Posterior vena cava (tissue), 2 donors: Measurements from ENCODE around the gene KDSR. TPM values are rescaled to one million over a fixed set of nuclear protein-coding genes. Genes with fewer than 3 reads are reported as not detected.

Experiments used
- DNase-seq: peaks from one replicate; pipeline ENCODE4 v3.0.0-alpha.2; 2020; ENCODE audit warnings: low spot score
- intact Hi-C, 2 donors: fragments of 100-400 bp; cut with DNase I; formaldehyde crosslinking; loops; one replicate each; pipeline versions ENCODE4 v1.14.1 to v1.14.2; 2022 to 2023
- total RNA-seq, 2 donors: library from RNA; stranded (reverse); fragmentation: NEBNext Ultra II Directional; extraction: Animal tissue kit (Norgen Biotek cat#: 25700); gene quantifications; one replicate each; pipeline ENCODE4 v1.2.1, GENCODE V29; 2021
- donor health status: DM: yes; HTN: yes; CAD: no.
- donor health status: DM: yes; HTN: yes; CAD: no.

KDSR gene
- total RNA-seq, 2 donors from 2014 or later: 54.2 to 78.7 TPM

GRCh38 chr18:63292831-63293683 lies 73.9 kb downstream of the KDSR start:
- intact Hi-C loops: no loop called here
- no peak for DNase-seq

DNA sequence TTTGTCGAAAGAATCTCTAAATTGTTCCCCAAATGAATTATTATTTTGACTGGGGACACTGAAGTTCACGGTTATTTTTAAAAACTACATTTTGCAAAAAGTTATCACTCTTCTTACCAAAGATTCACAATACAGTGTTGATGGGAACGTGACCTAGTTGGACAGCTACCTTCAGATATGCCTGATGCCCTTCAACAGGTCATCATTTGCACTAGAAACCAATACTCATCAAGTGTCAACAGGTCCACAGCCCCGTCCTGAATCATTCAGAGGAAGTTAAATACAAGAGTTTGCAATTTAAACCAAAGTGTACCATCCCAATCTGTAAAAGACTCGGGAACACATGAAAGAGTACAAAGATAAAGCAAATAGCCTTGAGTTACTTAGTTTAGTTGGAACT lies 75.7 kb downstream of the KDSR start:
- intact Hi-C loops: no loop called here
- no peak for DNase-seq

- intact Hi-C loops: no loop called here
- no peak for DNase-seq
These were observed 76.2 kb downstream of the KDSR start for GRCh38 chr18:63290821-63291200.

GRCh38 chr18:63290166-63290820 lies 76.7 kb downstream of the KDSR start:
- no peak for DNase-seq
- intact Hi-C loops: no loop called here

DNA sequence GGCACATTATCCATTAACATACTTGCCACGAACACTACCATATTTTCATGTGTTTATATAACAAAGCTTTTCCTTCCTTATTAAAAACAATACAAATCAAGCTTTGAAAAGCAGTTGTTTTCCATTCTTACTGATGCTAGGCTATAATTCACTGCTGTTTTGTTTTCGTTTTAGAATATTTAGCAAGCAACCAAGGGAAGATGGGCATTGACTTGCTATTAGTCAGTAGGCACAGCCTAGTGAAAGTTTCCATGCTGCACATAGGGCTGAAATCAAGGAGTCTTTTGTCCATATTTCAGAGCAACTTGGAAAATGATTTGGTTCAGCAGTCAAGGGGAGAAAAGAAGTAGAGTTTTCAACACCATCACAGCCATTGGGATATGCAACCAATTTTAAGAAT lies 78.7 kb downstream of the KDSR start:
- DNase-seq: no peak
- intact Hi-C loops: no loop called here

- intact Hi-C loops: no loop called here
- no peak for DNase-seq
These were observed 79.2 kb downstream of the KDSR start for GRCh38 chr18:63287691-63288220.

DNA sequence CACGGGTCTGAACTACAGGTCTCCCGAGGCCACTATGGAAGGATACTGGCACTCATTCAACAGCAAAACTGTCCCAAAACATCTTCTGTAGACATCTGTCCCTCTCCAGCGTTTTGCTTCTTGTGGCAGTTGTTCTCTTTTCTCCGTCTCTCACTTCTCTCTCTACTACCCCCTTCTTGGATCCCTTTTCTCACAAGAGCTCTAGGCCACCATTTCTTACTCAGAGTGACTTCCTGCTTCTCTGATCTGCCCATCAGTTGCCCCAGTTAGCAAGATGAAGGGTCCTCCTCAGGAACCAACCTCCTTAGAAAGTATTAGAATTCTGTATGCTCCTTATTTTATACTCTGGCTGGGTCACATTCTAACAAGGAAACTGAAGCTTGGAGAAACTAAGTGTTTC lies 80.1 kb downstream of the KDSR start:
- no peak for DNase-seq
- intact Hi-C loops: no loop called here

GRCh38 chr18:63284827-63285733 lies 81.9 kb downstream of the KDSR start:
- no peak for DNase-seq
- intact Hi-C loops: no loop called here

DNA sequence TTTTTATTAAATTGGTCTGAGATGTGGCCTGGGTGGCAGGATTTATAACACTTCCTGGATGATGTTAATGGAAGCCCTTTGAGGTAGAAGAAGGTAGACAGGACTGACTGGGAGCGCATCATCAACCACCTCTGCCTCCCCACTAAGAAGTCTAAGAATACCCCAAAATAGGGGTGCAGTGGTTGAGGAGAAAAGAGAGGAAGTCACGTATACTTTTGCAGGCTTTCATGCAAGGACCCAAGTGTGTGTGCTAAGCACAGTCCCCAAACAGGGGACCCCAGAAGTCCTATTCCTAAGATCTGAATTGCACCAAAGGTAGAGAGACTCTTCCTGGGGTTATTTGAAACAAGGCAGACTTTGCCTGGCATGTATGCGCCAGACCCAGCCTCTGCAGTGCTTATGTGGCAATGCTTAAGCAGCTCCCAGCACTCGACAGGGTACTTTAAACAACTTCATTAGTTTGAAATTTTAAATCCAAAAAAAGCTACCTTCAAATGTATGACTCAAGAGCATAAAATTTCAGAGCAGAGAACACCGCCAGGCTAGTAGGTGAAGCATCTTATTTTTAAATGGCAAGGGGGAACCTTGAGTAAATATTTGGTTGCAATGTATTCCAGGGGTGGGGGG lies 82.7 kb downstream of the KDSR start:
- DNase-seq: no peak
- intact Hi-C loops: no loop called here

DNA sequence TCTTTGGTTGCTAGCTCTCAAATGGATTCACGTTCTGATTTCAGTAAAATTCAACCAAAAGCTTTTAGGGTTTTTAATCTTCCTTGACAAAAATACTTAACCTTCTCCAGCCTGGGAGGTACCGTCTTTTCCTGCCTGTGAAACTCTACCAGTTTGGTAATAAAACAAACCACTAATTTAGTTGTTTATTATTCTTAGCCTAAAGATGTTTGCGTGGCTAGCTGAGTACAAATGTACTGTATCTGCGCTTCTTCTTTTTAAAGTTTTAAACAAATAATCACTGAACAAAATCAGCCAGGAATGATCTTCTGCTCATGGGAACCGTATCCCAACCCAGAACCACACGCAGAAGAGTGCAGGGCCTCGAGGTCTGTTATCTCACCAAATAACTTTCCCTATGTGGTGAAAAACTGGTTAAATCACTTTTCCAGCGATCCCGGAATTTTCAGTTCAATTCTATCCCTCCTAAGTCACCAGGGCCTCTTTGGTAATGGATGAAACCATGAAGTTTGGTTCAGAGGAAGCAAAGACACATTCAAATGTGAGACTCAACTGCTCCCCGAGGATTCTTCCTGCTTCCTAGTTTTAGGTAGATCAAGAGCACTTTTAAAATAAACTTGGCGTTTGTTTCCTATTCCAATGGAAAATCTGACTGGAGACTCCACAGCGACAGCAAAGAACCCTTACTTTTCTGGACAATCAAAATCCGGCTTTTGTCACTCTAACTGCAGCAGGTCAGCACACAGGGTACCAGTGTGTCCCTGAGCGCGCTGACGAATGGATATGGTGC lies 83.5 kb downstream of the KDSR start:
- intact Hi-C loops: no loop called here
- DNase-seq: no peak

GRCh38 chr18:63282793-63283192 lies 84.2 kb downstream of the KDSR start:
- no peak for DNase-seq
- intact Hi-C loops: no loop called here

Other genes with a start within 250 kb of the KDSR start
- 10 to 100 TPM; 11.6 to 13.5 TPM for gene BCL2, start 47.4 kb downstream of the KDSR start, total RNA-seq
- 10 to 100 TPM; 46.2 to 47.3 TPM for gene VPS4B, start 55.3 kb upstream of the KDSR start, total RNA-seq
- gene SERPINB5, start 109.8 kb upstream of the KDSR start, total RNA-seq: not detected
- not detected for gene SERPINB12, start 175.2 kb upstream of the KDSR start, total RNA-seq
- gene SERPINB13, start 220.1 kb upstream of the KDSR start, total RNA-seq: not detected